K562 (cell line): Measurements from ENCODE around the gene ERICH6. TPM values are rescaled to one million over a fixed set of nuclear protein-coding genes. Genes with fewer than 3 reads are reported as not detected.

Source experiments
- NR2C1 ChIP-seq, 2 experiments: fragments of 450-650 bp; IDR thresholded peaks; 2 replicates each; pipeline ENCODE4 v1.6.1; 2017; ENCODE audit warnings: mild to moderate bottlenecking in 2 of 2, antibody characterized with exemption in 1 of 2, inconsistent platforms in 1 of 2, missing compliant biosample characterization in 1 of 2, missing genetic modification characterization in 1 of 2
- NR2C2 ChIP-seq, 2 experiments: fragments of 200-800 bp in 1 of 2; sonication (Bioruptor generic) in 1 of 2; sonication (generic) in 1 of 2; formaldehyde crosslinking in 1 of 2; IDR thresholded peaks; 2 replicates each; pipeline versions ENCODE4 v1.6.1 to v1.8.0; 2016 to 2022; ENCODE audit warnings: mild to moderate bottlenecking in 1 of 2, missing compliant biosample characterization in 1 of 2, missing genetic modification characterization in 1 of 2, missing genetic modification reagents in 1 of 2
- RCOR1 ChIP-seq, 2 experiments: IDR thresholded peaks; 2 replicates each; pipeline ENCODE4 v1.6.1; 2012; ENCODE audit warnings: low read depth in 2 of 2, low read length in 2 of 2, borderline replicate concordance in 1 of 2, improper control_type of control experiment in 1 of 2
- polyA plus RNA-seq, 8 experiments: library from polyadenylated mRNA; depleted of rRNA in 4 of 8; stranded (reverse) in 5 of 8; unstranded in 3 of 8; fragments of >200 nt; fragmentation: Nextera tagmentation in 2 of 8; fragmentation: Illumina TruSeq in 1 of 8; extraction: Ambion mirVana in 2 of 8; extraction: Trizol in 1 of 8; gene quantifications; 2 replicates each; pipeline versions ENCODE4 v1.2.1 to v1.2.3, GENCODE V29; 2011 to 2014; ENCODE audit warnings: inconsistent platforms in 1 of 8, missing spikeins in 1 of 8
- total RNA-seq, 7 experiments: library from RNA; depleted of rRNA in 6 of 7; stranded (reverse); fragments of >200 nt in 6 of 7; fragmentation: Illumina TruSeq in 2 of 7; extraction: Trizol in 2 of 7; gene quantifications; 2 replicates each; pipeline versions ENCODE4 v1.2.1 to v1.2.3, GENCODE V29; 2011 to 2021; ENCODE audit warnings: low replicate concordance in 1 of 7
- TF ChIP-seq, protein P1 (sequence below), 2 experiments: fragments of 450-650 bp in 1 of 2; sonication (generic) in 1 of 2; formaldehyde crosslinking in 1 of 2; IDR thresholded peaks; 2 replicates each; pipeline versions ENCODE4 v1.7.1 to v1.9.0; 2016 to 2022; ENCODE audit warnings: inconsistent platforms in 1 of 2, mild to moderate bottlenecking in 1 of 2, missing genetic modification reagents in 1 of 2

ERICH6 gene
- total and polyA plus RNA-seq, 9 of the 15 experiments (the other 6 are each of a cell fraction or from before 2014, with no cell fraction given), result not detected

DNA sequence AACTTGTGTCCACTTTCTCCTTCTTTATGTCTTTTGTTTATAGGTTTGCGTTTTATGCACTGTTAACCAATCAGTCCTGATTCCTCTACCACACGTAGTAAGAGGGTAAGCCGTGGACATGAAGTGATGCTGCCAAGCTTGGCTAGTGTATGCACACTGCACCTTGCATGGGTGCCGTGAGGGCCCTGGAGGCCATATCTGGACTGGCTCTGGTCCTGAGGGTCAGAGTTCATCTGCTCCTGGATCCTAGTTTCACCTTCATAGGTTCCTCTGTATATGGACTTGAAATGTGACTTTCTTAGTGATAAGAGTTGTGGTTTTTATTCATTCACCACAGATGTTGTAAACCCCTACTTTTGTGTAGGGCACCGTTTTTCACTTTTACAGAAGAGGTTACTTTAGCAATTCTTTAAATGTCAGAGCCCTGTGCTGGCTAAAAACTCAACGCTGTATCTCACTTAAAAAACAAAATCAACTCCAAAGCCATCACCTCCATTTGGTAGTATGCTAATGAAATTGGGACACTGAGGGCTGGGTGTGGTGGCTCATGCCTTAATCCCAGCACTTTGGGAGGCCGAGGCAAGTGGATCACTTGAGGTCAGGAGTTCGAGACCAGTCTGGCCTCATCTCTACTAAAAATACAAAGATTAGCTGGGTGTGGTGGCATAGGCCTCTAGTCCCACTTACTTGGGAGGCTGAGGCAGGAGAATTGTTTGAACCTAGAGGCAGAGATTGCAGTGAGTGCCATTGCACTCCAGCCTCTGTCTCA lies 36.3 kb upstream of the ERICH6 start (continued):
- TF ChIP-seq, protein P1, sequence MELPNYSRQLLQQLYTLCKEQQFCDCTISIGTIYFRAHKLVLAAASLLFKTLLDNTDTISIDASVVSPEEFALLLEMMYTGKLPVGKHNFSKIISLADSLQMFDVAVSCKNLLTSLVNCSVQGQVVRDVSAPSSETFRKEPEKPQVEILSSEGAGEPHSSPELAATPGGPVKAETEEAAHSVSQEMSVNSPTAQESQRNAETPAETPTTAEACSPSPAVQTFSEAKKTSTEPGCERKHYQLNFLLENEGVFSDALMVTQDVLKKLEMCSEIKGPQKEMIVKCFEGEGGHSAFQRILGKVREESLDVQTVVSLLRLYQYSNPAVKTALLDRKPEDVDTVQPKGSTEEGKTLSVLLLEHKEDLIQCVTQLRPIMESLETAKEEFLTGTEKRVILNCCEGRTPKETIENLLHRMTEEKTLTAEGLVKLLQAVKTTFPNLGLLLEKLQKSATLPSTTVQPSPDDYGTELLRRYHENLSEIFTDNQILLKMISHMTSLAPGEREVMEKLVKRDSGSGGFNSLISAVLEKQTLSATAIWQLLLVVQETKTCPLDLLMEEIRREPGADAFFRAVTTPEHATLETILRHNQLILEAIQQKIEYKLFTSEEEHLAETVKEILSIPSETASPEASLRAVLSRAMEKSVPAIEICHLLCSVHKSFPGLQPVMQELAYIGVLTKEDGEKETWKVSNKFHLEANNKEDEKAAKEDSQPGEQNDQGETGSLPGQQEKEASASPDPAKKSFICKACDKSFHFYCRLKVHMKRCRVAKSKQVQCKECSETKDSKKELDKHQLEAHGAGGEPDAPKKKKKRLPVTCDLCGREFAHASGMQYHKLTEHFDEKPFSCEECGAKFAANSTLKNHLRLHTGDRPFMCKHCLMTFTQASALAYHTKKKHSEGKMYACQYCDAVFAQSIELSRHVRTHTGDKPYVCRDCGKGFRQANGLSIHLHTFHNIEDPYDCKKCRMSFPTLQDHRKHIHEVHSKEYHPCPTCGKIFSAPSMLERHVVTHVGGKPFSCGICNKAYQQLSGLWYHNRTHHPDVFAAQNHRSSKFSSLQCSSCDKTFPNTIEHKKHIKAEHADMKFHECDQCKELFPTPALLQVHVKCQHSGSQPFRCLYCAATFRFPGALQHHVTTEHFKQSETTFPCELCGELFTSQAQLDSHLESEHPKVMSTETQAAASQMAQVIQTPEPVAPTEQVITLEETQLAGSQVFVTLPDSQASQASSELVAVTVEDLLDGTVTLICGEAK (IDR thresholded peaks at IDR 0.05), result no peak
- TF ChIP-seq, protein P1 (CRISPR knock-in tag; IDR thresholded peaks at IDR 0.05), result no peak
- TF ChIP-seq RCOR1 (IDR thresholded peaks at IDR 0.05; ENCODE audit: borderline replicate concordance in 1 of 2, low read depth in 2 of 2, low read length in 2 of 2), result 0 out of 4 replicates have a peak, but pooled peaks of 1 of the 2 experiments have one; percentile 8
- peak; percentile 79; the same call in 1 of the 2 replicates for TF ChIP-seq NR2C2 (CRISPR knock-in tag; IDR thresholded peaks at IDR 0.05)
- TF ChIP-seq NR2C2 (tag; IDR thresholded peaks at IDR 0.05), result peak; percentile 67
- peak; percentile 83 for TF ChIP-seq NR2C1 (IDR thresholded peaks at IDR 0.05)
- peak; percentile 80 for TF ChIP-seq NR2C1 (tag; IDR thresholded peaks at IDR 0.05)
